D721Med (cell line): ENCODE measurements around the gene KCNK10.

Experiments used
- DNase-seq: peaks from one replicate; pipeline ENCODE4 v3.0.0; 2011; ENCODE audit warnings: low spot score; ENCODE audit not compliant: insufficient read length
- FAIRE-seq: peaks from 2 replicates; lab custom pipeline; 2011; peaks lifted over from hg19 to GRCh38; lab: Jason Lieb, UNC
- TF ChIP-seq, protein P1 (sequence below): IDR thresholded peaks from 2 replicates; pipeline ENCODE4 v1.5.1; 2012; ENCODE audit warnings: mild to moderate bottlenecking, control low read depth; ENCODE audit not compliant: insufficient read depth; ENCODE audit errors: missing control alignments

KCNK10 gene

GRCh38 chr14:88202286-88202685 lies 120.8 kb downstream of the KCNK10 start:
- DNase-seq (no peak), FAIRE-seq (no peak)
- TF ChIP-seq, protein P1, sequence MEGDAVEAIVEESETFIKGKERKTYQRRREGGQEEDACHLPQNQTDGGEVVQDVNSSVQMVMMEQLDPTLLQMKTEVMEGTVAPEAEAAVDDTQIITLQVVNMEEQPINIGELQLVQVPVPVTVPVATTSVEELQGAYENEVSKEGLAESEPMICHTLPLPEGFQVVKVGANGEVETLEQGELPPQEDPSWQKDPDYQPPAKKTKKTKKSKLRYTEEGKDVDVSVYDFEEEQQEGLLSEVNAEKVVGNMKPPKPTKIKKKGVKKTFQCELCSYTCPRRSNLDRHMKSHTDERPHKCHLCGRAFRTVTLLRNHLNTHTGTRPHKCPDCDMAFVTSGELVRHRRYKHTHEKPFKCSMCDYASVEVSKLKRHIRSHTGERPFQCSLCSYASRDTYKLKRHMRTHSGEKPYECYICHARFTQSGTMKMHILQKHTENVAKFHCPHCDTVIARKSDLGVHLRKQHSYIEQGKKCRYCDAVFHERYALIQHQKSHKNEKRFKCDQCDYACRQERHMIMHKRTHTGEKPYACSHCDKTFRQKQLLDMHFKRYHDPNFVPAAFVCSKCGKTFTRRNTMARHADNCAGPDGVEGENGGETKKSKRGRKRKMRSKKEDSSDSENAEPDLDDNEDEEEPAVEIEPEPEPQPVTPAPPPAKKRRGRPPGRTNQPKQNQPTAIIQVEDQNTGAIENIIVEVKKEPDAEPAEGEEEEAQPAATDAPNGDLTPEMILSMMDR: no peak

DNA sequence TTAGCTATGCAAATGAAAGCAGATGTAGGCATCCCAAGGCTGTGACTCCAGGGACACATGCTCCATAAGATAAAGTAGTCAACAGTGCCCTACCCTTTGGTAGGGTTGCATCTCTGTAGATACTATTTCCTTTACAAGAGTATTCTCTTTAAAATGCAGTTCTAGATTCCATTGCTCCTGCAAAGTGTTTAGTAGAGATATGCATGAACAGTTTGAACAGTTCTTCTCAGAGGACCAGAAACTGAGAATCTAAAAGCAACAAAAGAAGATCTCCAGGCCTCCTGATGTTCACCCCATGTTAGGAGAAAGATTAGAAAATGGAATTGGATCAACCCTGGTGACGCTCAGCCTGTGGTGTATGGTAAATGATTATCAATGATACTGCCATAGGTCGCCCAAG lies 121.2 kb downstream of the KCNK10 start:
- DNase-seq (no peak), FAIRE-seq (no peak)
- TF ChIP-seq, protein P1: no peak

GRCh38 chr14:88199882-88200281 lies 123.2 kb downstream of the KCNK10 start:
- no peak for DNase-seq
- TF ChIP-seq, protein P1: no peak
- no peak for FAIRE-seq

GRCh38 chr14:88198446-88198845 lies 124.6 kb downstream of the KCNK10 start:
- no peak for FAIRE-seq
- DNase-seq: no peak
- TF ChIP-seq, protein P1: no peak

GRCh38 chr14:88196925-88197324 lies 126.1 kb downstream of the KCNK10 start:
- FAIRE-seq: no peak

DNA sequence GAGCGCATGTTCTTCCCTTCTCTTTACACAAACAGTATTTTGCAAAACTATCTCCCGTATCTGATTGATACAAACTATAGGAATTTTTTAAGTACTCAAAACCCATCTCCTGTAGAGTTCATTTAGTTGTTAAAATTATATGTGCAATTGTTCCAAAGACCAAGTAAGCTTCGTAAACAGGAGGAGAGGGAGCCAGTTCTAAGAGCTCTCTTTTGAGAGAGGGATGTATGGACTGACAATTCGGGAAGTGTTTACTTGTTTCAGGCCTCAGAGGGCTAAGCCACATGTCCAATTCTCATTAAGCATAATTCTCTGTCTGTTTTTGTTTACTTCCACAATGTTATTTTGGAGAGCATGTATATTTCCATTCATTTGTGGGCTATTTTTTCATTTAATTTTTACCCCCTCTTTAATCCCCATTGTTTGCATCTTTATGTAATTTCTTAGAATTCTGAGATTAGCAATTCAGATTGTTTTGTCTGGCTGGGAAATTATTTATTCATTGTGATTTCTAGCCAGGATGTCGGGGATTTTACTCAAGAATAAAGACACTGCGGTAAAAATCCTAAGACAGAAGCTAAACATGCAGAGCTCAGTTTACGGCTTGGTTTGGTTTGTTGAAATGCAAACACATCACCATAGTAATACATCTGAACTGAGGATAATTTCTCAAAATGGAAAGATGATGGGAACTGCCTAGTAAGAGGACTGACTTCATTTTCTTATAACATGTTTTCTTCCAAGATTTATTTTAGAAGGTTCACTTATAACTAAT lies 126.8 kb downstream of the KCNK10 start:
- FAIRE-seq (no peak), DNase-seq (no peak)

More at GRCh38 chr14:88196925-88197324, 126.1 kb downstream of the KCNK10 start:
- TF ChIP-seq, protein P1: no peak
- DNase-seq: no peak

GRCh38 chr14:88195676-88196075 lies 127.4 kb downstream of the KCNK10 start:
- no peak for DNase-seq
- no peak for FAIRE-seq
- TF ChIP-seq, protein P1: no peak

More for the DNA sequence above, 126.8 kb downstream of the KCNK10 start:
- TF ChIP-seq, protein P1: no peak
